HG03521 (cell line): ENCODE measurements around the gene SSBP3.

Experiments used
- ATAC-seq: cut with Tn5 transposase; IDR thresholded peaks from one replicate; pipeline ENCODE4 v1.9.1; 2021; ENCODE audit warnings: mild to moderate bottlenecking, moderate library complexity; ENCODE audit not compliant: unreplicated experiment

SSBP3 gene

DNA sequence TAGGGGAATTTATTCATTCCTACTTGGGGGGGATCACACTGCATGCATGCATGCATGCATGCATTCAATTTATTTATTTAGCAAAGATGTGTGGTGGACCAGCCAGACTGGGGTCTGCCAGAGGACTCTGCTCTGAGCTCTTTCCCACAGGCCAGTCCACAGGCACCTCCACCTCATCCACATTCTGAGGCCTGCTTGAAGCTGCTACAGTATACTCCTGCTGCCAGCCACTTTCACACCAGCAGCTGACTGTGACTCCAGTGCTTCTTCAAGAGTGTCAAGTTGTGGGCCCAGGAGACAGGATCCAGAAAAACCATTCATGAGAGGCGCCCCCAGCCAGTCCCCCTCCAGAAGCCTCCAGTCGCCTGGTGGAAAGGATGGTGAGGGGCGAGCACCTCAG, 30.9 kb downstream of the SSBP3 start:
- ATAC-seq = no peak

DNA sequence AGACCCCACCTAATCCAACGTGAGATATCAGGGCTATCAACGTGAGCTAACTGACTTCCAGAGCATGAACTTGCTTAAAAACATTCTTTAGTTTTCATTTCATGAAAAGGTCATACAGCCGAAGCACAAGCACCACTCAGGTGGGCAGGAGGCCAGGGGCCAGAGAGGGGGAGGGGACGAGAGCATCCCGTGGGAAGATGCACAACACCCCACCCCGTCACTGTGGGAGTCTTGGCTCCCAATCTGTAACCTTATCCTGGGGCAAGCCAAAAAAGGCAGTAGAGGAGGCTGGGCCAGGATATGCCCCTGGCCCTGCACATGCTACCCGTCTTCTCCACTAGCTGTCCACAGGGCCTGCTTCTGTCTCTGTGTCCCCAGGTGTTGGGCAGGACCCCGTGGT, 31.4 kb downstream of the SSBP3 start:
- ATAC-seq = no peak

DNA sequence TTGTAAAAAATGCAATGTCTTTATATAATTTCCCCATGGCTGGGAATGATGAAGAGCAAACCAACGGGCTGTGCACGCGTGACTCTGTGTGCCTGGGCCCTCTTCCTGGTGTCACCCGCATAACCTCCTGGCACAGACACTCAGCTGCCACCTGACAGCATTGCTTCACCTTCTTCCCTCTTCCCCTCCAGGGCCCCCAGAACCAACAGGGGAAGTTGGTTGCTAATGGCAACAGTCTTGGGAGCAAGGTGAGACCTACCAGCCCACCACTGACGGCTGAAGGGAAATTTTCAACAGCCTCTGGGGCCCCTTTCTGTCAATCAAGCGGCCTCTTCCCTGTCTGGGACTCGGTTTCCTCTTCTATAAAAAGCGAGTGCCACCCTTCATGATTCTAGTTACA, 33.2 kb downstream of the SSBP3 start:
- ATAC-seq = no peak

DNA sequence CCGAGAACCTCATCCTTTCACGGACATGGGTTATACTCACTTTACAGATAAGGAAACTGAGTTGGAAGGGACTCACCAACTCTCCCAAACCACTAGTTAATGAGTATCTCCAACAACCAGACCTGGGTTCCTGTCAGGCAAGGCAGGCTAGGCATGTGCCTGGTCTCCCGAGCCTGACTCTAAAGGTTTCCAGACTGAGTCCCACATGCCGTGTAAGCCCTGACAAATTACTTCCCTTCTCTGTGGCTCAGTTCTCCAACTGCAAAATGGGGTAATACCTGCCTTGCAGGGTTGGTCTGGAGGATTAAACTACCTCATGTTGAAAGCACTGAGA, 34.3 kb downstream of the SSBP3 start:
- ATAC-seq = no peak

DNA sequence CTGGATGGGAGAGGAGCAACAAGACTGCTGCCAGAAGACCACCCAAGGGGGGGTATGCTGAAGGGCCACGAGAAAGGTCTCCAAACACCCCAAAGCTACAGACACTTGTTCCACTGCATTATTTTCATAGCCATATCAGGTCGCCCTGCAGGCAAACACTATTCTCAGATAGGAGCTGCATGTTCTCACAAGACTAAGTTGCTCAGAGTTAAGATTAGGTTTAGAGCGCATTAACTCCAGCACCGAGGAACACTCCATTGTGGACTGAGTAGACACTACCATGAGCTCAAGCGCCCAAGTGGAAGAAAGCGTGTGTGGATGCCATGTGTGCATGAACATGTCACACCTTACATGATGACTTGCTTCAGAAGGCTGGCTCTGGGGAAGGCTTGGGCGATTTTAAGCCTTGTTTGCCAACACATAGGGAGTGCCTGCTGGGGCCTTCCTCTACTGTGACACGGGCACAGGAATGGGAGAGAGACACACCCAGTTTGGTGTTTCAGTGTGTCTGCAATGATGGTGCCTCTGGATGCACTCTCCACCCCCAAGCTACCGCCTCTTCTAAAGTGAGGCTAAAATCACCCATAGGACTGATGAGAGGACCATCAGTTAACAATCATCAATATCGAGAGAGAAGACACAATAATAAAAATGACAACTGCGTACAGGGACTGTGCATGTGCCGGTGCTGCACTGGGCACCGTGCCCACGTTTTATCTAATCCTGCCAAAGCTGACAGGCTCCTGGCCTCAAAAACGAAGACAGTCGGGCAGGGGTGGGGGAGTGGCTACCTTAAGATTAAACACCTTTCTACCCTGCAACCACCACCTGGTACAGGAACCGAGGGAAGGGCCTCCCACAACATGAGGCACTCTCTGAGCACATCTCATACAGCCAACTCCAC, 34.9 kb downstream of the SSBP3 start:
- no peak for ATAC-seq

DNA sequence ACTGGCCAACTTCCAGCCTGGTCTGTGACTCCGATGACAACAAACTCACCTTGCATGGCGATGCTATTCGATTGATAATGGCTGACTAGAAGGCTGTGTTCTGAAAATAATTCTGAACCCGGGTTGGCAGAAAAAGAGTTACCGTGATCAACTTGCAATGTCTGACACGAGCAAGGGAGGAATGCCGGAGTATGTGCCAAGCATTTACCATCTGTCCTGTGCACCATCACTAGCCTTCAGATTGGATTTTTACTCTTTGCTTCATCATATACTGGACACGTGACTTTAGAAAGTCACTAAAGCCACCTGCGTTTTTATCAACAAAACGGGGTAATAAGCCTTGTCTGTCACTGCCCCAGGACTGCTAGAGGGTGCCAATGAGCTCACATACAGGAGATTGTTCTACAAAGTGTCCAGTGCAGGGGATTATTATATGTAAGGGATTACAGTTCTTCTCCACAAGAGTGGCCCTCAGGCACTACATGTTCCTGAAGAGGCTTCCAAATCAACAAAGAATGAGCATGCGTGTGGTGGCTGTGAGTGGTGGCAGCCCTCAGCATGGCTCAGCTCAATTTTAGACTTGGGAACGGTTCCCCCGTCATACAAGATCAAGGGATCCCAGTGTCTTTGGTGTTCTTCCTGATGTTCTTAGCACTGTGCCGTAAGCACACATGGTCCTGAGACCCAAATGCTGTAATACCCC, 35.8 kb downstream of the SSBP3 start:
- no peak for ATAC-seq

DNA sequence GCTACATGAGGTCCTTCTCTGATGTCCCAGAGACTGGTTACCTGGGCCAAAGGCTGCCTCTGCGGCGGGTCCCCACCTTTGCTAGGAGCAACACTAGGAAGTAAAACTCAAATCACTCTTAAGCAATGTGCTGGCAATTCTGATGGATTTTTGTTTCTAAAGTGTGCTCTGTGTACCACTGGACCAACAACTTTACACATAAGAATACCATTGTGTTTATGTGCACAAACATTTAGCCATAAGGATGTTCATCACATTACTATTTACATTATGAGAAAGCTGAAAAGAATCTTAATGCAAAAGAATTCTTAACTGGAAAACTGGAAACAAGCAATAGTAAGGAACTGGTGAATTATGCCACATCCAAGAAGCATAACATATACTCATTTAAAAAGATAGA, 38.6 kb downstream of the SSBP3 start:
- ATAC-seq = no peak

DNA sequence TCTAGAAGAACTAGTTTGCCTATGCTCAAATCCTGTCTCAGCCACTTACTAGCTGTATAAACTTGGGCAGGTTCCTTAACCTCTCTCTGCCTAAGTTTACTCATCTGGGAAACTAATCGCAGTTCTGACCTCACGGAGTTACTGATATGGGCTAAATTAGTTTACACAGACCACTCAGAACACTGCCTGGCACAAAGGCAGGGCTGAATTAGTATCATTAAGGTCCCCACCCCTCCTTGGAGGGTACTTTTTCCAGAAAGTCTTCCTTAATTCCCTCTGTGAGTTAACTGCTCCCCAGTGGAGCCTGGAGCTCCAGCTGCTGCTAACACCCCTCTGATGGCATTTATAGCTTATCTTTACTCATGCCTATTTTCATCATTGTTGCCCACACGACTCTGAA, 40.3 kb downstream of the SSBP3 start:
- ATAC-seq = no peak

DNA sequence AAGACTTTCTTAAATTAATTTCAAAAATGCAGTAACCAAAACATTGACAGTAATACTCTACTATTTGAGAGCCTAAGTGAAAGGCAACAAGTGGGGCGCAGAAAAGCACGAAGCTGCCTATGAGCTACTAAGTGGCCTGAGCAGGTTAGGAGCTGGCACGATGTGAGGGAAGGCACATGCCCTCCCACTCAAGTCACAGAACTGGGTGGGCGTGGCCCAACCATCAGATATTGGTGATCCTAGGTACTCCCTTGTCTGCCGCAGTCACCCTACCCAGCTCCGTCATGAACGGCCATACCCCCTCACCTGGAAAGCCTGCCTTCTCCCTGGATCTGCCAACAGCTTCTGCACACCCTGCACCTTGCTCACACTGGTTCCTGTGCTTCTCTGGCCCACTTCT, 40.8 kb downstream of the SSBP3 start:
- ATAC-seq = no peak

DNA sequence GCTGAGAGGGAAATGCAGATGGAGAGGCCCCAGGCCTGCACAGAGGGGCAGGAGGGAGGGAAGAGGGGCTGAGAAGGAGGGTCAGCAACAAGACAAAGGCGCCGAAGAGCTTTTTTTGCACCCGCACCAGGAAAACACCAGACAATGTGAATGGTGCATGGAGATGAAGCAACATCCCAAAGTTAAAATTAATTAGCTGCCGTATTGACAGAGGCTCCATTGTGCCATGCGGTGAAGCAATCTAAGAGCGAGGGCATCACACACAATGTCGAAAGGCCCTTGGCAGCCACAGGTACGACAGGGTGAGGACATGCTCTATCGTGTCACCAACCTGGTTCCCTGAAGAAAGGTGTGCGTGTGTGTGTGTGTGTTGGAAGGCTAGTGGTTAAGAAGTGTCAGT, 41.2 kb downstream of the SSBP3 start:
- ATAC-seq = no peak

DNA sequence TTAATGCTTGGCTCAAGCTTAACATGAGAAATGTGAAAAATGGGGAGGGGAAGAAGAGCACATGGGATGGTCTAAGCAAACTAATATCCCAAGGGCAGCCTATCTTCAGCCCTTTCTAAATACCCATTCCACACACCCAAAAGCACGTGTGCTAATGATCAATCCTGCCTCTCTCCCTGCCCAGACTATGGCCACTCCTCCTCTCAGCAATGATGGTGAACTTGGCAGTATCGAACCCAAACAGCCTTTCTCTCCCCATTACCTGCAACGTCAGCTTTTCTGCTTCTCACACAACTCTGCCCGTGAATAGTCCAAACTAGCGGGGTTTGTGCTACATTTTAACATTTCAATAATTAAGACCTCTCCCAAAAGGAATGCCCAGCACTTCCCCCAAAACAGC, 41.6 kb downstream of the SSBP3 start:
- ATAC-seq = no peak

DNA sequence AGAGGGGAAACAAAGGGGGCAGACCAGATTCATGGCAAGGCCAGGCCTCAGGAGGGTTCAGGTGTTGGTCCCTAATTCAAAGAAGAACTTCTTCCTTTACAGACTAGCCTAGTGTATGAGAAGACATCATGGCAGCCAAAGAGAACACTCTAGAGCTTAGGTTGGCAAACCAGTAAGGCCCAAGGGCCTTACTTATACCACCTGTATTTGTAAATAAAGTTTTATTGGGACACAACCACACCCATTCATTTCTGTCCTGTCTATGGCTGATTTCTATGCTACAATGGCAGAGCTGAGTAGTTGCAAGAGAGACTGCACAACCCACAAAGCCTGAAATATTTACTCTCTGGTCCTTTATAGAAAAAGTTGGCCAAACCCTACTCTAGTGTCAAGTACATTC, 42.3 kb downstream of the SSBP3 start:
- ATAC-seq = no peak

DNA sequence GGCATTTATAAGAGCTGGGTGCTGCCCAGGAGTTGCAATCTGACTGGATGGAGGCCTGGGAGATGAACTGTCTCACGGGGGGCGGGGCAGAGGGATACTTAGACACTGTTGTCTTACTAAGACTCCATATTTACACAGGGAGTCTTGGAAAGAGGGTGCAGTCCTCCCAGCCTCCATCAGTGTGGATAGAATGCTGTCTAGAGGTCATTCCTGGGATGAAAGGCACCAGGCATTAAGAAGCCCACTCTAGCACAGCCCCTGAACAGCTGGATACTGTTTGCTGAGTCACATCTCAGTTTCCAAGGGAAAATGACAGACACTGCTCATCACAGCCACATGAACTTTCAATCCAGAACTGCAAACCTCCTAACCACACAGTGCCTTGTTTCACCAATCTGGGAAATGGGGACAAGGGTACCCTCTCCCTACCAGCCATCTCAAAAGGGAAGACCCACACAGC, 43.3 kb downstream of the SSBP3 start:
- no peak for ATAC-seq

DNA sequence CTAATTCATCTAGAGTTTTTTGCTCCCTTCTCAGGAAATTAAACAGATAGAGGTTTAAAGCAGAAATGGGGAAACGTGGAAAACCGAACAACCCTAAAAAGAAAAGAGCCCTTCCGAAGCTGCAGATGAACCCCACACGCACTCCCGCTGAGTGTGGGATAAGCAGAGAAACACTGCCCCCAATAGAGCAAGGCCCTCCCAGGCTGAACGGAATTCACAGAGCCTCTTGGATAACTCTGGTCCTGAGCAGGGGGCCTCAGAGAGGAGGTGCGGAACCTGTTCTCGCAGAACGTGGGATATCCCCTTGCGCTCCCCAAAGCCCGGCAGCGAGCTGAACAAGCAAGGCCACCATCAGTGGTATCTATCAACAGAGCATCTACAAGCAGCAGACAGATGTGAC, 44.9 kb downstream of the SSBP3 start:
- ATAC-seq = no peak

DNA sequence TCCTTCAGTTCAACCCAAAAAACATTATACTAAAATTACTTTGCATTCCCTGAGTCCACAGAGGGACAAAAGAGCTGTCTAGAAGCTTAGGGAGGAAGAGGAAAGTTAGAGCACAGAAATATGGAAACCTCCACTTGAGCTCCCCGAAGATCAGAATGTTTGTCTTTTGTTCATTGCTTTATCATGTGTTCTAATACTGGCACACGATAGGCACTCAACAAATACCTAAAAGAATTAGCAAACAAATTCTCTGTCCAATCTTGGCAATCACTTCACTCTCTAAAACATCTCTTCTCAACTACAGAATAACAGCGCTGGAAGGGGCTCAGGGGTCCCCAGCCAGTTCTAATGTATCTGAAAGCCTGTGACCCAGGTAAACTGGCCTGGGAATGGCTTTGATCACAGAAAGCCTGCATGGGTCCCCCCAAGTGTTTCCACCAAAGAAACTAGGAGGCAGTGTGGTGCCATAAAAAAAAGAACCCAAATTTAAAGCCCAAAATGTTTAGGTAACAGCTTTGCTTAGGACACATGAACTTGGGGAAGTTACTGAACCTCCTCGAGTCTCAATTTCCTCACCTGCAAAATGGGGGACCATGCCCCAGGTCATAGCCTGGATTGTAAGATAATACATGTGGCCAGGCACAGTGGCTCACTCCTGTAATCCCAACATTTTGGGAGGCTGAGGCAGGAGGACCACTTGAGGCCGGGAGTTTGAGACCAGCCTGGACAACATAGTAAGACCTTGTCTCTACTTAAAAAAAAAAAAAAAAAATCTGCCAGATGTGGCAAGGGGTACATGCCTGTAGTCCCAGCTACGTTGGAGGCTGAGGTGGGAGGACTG, 45.8 kb downstream of the SSBP3 start:
- ATAC-seq = no peak

DNA sequence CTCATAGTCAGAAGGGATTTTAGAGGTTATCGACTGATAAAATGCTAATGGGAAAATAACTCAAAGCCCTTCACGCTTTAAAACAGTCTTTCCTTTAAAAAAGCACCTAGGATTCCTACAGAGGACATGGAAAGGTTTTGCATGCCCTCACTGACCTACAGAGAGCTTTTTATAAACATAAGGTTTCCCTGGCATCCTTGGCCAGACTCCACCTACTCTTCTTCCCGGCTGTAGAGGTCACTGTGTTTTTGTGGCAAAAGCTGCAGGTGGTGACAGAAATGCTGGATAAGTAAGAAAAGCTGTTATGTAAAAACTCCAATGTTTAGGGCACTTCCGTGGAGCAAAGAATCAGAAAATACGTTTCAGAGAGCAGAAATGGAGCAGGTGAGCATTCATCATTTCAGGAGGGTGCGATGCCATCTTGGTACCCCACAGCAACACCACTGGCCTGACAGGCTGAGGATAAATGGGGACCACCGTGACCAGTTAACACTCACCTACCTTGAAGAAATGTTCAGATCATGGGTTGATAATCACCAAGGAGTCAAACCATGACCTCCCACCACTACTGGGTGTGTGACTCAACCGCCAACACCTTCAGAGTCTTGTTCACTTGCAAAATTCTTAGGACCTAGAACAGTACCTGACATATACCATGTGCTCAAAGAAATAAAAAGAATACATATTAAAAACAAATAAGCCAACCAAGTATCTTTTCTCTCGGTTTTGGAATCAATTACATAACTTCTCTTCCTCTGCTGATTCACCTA, 46.6 kb downstream of the SSBP3 start:
- ATAC-seq = no peak

DNA sequence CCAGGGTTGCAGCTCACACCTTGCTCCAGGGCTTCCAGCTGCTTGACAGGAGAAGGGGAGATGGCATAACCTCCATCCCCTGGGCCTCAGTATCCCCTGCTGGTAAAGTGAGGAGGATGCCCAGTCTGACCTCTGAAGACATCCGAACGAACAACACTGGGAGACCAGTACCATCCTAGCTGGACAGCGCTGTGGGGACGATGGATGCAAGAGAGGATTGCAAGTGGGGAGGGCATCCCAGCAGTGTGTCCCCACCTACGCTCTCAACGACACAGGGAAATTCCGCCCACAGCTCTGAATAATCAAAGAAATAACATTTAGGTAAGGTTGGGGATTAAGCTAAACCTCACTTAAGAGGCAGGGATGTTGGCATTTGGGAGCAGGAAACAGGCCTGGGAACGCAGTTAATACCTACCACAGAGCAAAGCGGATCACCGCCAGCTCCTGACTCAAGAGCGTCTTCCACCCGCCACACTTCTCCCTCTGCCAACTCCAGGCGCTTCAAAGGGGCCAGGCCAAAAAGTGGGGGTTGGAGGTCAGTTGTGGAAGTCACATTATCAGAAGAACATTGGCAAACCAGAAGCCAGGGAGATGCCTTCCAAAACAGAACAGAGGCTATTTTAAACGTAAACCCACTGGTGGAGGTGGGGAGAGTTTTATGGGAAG, 47.6 kb downstream of the SSBP3 start:
- no peak for ATAC-seq

DNA sequence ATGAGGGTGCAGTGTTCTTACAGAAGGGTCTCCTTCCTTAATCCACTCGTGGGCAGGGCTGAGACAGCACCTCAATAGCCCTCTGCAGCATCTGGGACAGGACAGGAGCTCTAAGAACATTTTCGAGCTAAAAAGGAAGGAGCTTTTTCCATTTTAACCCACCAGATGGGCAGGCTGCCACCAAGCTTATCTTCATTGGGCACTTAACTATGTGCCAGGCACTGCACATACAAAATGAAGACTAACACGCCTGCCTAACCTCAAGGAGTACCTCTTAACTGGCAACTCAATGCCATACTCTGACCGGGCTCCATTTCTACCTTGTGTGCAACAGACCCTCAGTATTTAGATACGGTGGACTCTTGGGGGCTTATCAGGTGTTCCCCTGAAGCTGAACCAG, 48.2 kb downstream of the SSBP3 start:
- ATAC-seq = no peak

DNA sequence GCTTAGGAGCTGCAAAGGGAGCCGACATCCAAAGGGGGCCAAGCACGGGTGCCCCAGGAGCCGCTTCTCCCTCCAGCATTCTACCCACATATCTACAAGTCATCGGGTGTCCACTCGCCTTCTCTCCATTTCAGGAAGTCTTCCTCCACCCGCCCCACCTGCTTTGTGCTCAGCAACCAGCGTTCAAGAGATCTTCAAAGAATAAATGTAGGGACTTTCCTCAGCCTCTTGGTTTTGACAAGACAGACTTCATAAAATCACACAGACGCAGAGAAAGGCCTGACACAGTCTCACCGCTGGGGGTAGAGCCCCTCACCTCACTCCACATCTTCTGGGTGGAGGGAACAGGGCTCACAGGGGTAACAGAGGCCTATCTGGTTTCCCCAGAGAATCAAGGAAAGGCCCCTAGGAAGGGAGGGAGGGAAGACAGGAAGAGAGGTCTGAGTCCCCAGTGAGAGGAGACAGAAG, 49.5 kb downstream of the SSBP3 start:
- peak; percentile 48 for ATAC-seq
